OCI-LY7 (cell line): ENCODE results near the gene DGAT2. TPM values are rescaled to one million over a fixed set of nuclear protein-coding genes. Genes with fewer than 3 reads are reported as not detected.

Experiments
- BruUV-seq: library from RNA; stranded (reverse); fragments of 400-500 nt; replicated peaks from 2 replicates; lab custom pipeline; 2021; lab: Mats Ljungman, UMichigan
- CTCF ChIA-PET: fragments of 300-600 bp; sonication (Branson Sonifier 250); formaldehyde crosslinking; loops from one replicate; lab custom pipeline; 2022; ENCODE audit warnings: antibody characterized with exemption; ENCODE audit not compliant: unreplicated experiment; lab: Charles Lee
- POLR2A ChIA-PET: fragments of 300-600 bp; sonication (Branson Sonifier 250); formaldehyde crosslinking; loops from one replicate; lab custom pipeline; 2022; ENCODE audit warnings: antibody characterized with exemption; lab: Charles Lee
- DNase-seq: peaks from one replicate; pipeline ENCODE4 v3.0.0-alpha.2; 2015; ENCODE audit warnings: low spot score
- H2AFZ ChIP-seq: fragments of 200-600 bp; sonication (generic), shearing (Covaris generic); 2 replicates; pipeline ENCODE4 v1.6.1; 2014; ENCODE audit warnings: mild to moderate bottlenecking, antibody characterized with exemption, low read length, moderate library complexity
- H3K27ac ChIP-seq: fragments of 200-600 bp; sonication (generic); 2 replicates; pipeline ENCODE4 v1.5.1; 2014; ENCODE audit warnings: mixed run types, low read depth, mild to moderate bottlenecking, moderate library complexity, low read length, inconsistent platforms; ENCODE audit not compliant: poor library complexity, severe bottlenecking
- H3K36me3 ChIP-seq: fragments of 200-600 bp; sonication (generic); 2 replicates; pipeline ENCODE4 v1.6.1; 2014; ENCODE audit warnings: mild to moderate bottlenecking, antibody characterized with exemption, low read length, moderate library complexity, mixed read lengths; ENCODE audit not compliant: insufficient read depth
- H3K4me1 ChIP-seq: fragments of 200-600 bp; sonication (generic); 2 replicates; pipeline ENCODE4 v1.5.1; 2014; ENCODE audit warnings: mild to moderate bottlenecking, low read length; ENCODE audit not compliant: insufficient read depth, poor library complexity, severe bottlenecking
- H3K4me2 ChIP-seq: fragments of 200-600 bp; sonication (generic); 2 replicates; pipeline ENCODE4 v1.6.1; 2014; ENCODE audit warnings: mild to moderate bottlenecking, low read length
- H3K4me3 ChIP-seq: fragments of 200-600 bp; sonication (generic); 2 replicates; pipeline ENCODE4 v1.5.1; 2014; ENCODE audit warnings: mild to moderate bottlenecking, low read depth, low read length; ENCODE audit not compliant: poor library complexity, severe bottlenecking
- H3K79me2 ChIP-seq: fragments of 200-600 bp; sonication (generic); 2 replicates; pipeline ENCODE4 v1.6.1; 2016; ENCODE audit warnings: low read depth, mild to moderate bottlenecking, low read length, moderate library complexity, mixed read lengths; ENCODE audit not compliant: insufficient read depth
- H3K9me2 ChIP-seq: fragments of 200-600 bp; sonication (generic); 2 replicates; pipeline ENCODE4 v1.6.1; 2016; ENCODE audit warnings: mild to moderate bottlenecking, low read length, mixed read lengths; ENCODE audit not compliant: insufficient read depth
- H3K9me3 ChIP-seq: fragments of 200-600 bp; sonication (generic); 2 replicates; pipeline ENCODE4 v1.6.1; 2014; ENCODE audit warnings: mild to moderate bottlenecking, mixed run types, low read length, mixed read lengths
- H4K20me1 ChIP-seq: fragments of 200-600 bp; sonication (generic); 2 replicates; pipeline ENCODE4 v1.6.1; 2014; ENCODE audit warnings: mild to moderate bottlenecking, antibody characterized with exemption, low read length, moderate library complexity, mixed read lengths; ENCODE audit not compliant: insufficient read depth
- CTCF ChIP-seq: fragments of 200-600 bp; sonication (generic); conservative IDR thresholded peaks from 2 replicates; pipeline ENCODE4 v1.5.1; 2014; ENCODE audit warnings: mild to moderate bottlenecking, antibody characterized with exemption, low read length, moderate library complexity, mixed read lengths
- EZH2phosphoT487 ChIP-seq: fragments of 200-600 bp; sonication (generic); IDR thresholded peaks from 2 replicates; pipeline ENCODE4 v1.6.1; 2018; ENCODE audit warnings: low read depth, borderline replicate concordance, mild to moderate bottlenecking, mixed run types, antibody characterized with exemption, low read length, moderate library complexity, mixed read lengths
- intact Hi-C: fragments of 100-400 bp; cut with micrococcal nuclease; formaldehyde crosslinking; loops from one replicate; pipeline ENCODE4 v1.10.0; 2022; ENCODE audit not compliant: unreplicated experiment
- total RNA-seq, 2 experiments: library from RNA; depleted of rRNA in 1 of 2; stranded (reverse); fragments of >200 nt in 1 of 2; shearing (Covaris generic) in 1 of 2; gene quantifications; 2 replicates each; pipeline ENCODE4 v1.2.3, GENCODE V29; 2014 to 2022

The DGAT2 gene
- total RNA-seq, 2 experiments from 2014 or later: 5.6 to 6.5 TPM

- no peak for DNase-seq
- POLR2A ChIA-PET: no interaction called here
- intact Hi-C loops: no loop called here
- TF ChIP-seq EZH2phosphoT487: no peak
- Histone ChIP-seq H3K36me3 (no peaks in the 10 kb centered on the region; the same call in 1 of the 2 replicates), H3K9me3 (no peaks in the 10 kb centered on the region), H3K4me2 (no peak overlapping the region), H3K4me1 (no peaks in the 10 kb centered on the region), H3K9me2 (no peaks in the 10 kb centered on the region), H3K79me2 (no peaks in the 10 kb centered on the region), H3K4me3 (no peak overlapping the region), H2AFZ (no peak overlapping the region), H3K27ac (no peak overlapping the region), H4K20me1 (no peaks in the 10 kb centered on the region)
- BruUV-seq: no TSS peak
- CTCF ChIA-PET: no interaction called here
Measured at GRCh38 chr11:75790986-75791385, 22.4 kb downstream of the DGAT2 start.

GRCh38 chr11:75792127-75792731 is 23.7 kb downstream of the DGAT2 start:
- Histone ChIP-seq H3K9me3 (no peaks in the 10 kb centered on the region), H3K79me2 (no peaks in the 10 kb centered on the region), H3K27ac (no peak overlapping the region), H3K4me2 (no peak overlapping the region), H2AFZ (no peak overlapping the region), H4K20me1 (no peaks in the 10 kb centered on the region), H3K4me3 (no peak overlapping the region), H3K4me1 (no peaks in the 10 kb centered on the region), H3K9me2 (no peaks in the 10 kb centered on the region), H3K36me3 (no peaks in the 10 kb centered on the region; the same call in 1 of the 2 replicates)
- no TSS peak for BruUV-seq
- TF ChIP-seq CTCF (no peak), EZH2phosphoT487 (no peak)
- POLR2A ChIA-PET: interaction anchor here (0.5 kb wide), 1 partner anchor 80 kb away, joined by 7 read pairs; no protein-coding TSS in a partner anchor
- no peak for DNase-seq
- CTCF ChIA-PET: no interaction called here
- intact Hi-C loops: no loop called here

GRCh38 chr11:75792997-75793800 is 24.6 kb downstream of the DGAT2 start:
- Histone ChIP-seq H2AFZ (no peak overlapping the region), H4K20me1 (no peaks in the 10 kb centered on the region), H3K79me2 (no peaks in the 10 kb centered on the region), H3K4me2 (no peak overlapping the region), H3K4me1 (no peaks in the 10 kb centered on the region), H3K27ac (no peak overlapping the region), H3K36me3 (peaks cover 1% of the 10 kb centered on the region), H3K9me3 (no peaks in the 10 kb centered on the region), H3K9me2 (no peaks in the 10 kb centered on the region), H3K4me3 (no peak overlapping the region)
- POLR2A ChIA-PET: interaction anchor here (0.8 kb wide), 1 partner anchor 21 kb away, joined by 3 read pairs; no protein-coding TSS in a partner anchor
- TF ChIP-seq EZH2phosphoT487 (no peak), CTCF (no peak)
- CTCF ChIA-PET: interaction anchor here (0.6 kb wide), 1 partner anchor 52 kb away, joined by 3 read pairs; no protein-coding TSS in a partner anchor
- BruUV-seq: no TSS peak
- intact Hi-C loops: no loop called here
- no peak for DNase-seq
